Measurements from ENCODE around the gene TIMP3.

The TIMP3 gene

DNA sequence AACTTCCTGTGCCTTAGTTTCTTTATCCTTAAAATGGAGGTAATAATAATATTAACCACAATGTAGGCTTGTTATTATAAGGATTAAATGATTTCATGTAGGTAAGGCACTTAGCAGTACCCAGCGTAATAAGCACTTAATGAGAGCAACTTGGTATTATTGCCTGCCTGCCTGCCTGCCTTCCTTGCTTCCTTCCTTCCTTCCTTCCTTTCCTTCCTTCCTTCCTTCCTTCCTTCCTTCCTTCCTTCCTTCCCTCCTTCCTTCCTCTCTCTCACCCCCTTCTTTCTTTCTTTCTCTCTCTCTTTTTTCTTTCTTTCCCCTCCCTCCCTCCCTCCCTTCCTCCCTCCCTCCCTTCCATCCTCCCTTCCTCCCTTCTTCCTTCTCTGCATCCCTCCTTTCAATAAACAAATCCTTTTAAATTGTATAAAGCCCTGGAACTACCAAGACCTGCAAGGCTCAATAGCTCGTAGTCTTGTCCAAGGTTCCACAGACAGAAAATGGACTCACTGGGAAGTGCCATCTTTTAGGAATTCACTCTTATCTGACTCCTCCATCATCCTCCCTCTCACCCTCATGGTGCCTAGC, 20.7 kb upstream of the TIMP3 start:
- no peak overlapping the region for H3K4me3 ChIP-seq (ENCODE audit: low read depth, low read length)
- no peak for DNase-seq (ENCODE audit: low read depth, low spot score)
- ChIA-PET CTCF (interaction anchor here (1.1 kb wide), 1 partner anchor 16 kb away, joined by 6 read pairs; no protein-coding TSS in a partner anchor), POLR2A (interaction anchor here (0.8 kb wide), 1 partner anchor 8 kb away, joined by 3 read pairs; no protein-coding TSS in a partner anchor)
- TF ChIP-seq, protein P1, sequence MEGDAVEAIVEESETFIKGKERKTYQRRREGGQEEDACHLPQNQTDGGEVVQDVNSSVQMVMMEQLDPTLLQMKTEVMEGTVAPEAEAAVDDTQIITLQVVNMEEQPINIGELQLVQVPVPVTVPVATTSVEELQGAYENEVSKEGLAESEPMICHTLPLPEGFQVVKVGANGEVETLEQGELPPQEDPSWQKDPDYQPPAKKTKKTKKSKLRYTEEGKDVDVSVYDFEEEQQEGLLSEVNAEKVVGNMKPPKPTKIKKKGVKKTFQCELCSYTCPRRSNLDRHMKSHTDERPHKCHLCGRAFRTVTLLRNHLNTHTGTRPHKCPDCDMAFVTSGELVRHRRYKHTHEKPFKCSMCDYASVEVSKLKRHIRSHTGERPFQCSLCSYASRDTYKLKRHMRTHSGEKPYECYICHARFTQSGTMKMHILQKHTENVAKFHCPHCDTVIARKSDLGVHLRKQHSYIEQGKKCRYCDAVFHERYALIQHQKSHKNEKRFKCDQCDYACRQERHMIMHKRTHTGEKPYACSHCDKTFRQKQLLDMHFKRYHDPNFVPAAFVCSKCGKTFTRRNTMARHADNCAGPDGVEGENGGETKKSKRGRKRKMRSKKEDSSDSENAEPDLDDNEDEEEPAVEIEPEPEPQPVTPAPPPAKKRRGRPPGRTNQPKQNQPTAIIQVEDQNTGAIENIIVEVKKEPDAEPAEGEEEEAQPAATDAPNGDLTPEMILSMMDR (IDR thresholded peaks at IDR 0.05; ENCODE audit: insufficient read depth, low read length, missing control alignments) = no peak

DNA sequence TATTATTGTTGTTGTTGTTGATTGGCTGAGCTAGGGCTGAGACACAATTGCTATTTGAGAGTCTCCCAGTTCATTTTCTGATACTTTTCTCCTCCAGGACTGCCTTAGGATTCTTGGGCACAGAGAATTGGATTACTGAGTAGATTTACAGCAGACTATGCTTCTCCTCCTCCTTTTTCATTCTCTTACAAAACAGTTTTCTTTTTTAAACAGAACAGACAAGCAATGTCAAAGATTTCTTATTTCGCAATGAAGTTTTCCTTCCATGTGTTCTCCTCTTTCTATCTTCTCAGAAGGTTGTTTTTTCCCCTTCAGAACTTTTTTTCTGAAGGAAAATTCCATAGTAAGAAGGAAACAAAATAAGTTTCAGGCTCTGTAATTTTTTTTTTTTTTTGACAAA, 19.8 kb upstream of the TIMP3 start:
- CTCF ChIA-PET = interaction anchor here (9.7 kb wide), 1 partner anchor 17 kb away, joined by 93 read pairs; the partner anchor contains the start of gene TIMP3
- POLR2A ChIA-PET = interaction anchor here (0.7 kb wide), 1 partner anchor 91 kb away, joined by 4 read pairs; no protein-coding TSS in a partner anchor
- TF ChIP-seq, protein P1 (IDR thresholded peaks at IDR 0.05; ENCODE audit: insufficient read depth, low read length, missing control alignments) = no peak
- H3K4me3 ChIP-seq (ENCODE audit: low read depth, low read length) = no peak overlapping the region
- DNase-seq (ENCODE audit: low read depth, low spot score) = no peak

DNA sequence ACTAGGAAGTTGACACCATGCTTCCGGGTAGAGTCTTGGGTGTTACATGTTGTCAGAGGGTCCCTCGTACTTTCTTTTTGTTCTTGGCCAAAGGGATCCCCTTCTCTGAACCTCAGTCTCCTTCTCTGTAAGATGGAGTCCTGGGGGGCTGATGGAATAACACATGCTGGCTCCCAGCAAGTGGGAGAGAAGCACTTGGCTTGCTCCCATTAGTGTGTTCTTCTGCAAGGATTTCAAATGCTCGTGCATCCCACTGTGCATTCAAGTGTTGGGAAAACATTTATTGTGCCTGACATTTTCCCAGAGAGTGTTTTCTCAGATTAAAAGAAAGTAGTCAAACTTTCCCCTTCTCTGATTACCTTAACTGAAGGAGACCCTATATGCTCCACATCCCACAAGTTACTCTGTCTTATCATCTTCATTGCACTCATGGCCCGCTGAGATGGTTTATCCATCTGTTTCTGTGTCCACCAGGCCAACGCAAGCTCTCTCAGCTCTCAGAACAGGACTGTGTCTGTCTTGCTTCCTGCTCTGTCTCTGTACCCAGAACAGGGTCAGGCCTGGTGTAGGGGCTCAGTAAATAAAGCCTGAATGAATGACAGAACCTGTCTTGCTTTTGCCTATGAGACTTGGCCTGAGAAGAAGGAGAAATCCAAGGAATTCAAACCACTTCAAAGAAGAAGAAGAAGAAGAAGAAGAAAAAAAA, 16.0 kb upstream of the TIMP3 start:
- CTCF ChIA-PET = interaction anchor here (1.3 to 9.7 kb wide), 2 partner anchors 13 to 257 kb away, joined by 6 to 93 read pairs; partner anchors contain the start of gene TIMP3
- no peak for DNase-seq (ENCODE audit: low read depth, low spot score)
- TF ChIP-seq, protein P1 (IDR thresholded peaks at IDR 0.05; ENCODE audit: insufficient read depth, low read length, missing control alignments) = no peak
- no peak overlapping the region for H3K4me3 ChIP-seq (ENCODE audit: low read depth, low read length)
- POLR2A ChIA-PET = no interaction called here

DNA sequence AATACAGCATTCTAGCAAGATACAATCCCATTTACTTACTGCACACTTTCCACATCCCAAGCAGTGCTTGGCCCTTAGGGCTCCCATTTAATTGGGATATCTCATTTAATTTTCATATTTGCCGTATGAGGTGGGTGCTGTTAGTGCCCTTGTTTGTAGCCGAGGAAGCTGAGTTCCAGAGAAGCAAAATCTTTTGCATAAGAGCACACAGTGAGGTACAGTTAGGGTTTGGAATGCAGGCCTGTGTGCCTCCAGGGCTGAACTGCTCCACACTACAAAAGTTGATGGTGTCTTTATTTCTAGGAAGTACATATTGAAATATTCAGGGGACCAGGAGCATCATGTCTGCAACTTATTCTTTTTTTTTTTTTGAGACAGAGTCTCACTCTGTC, 15.5 kb upstream of the TIMP3 start:
- TF ChIP-seq, protein P1 (IDR thresholded peaks at IDR 0.05; ENCODE audit: insufficient read depth, low read length, missing control alignments) = no peak
- no peak overlapping the region for H3K4me3 ChIP-seq (ENCODE audit: low read depth, low read length)
- DNase-seq (ENCODE audit: low read depth, low spot score) = no peak
- ChIA-PET CTCF (interaction anchor here (0.6 to 9.7 kb wide), 5 partner anchors 13 to 257 kb away, joined by 3 to 93 read pairs (median 6); partner anchors contain the start of gene TIMP3), POLR2A (no interaction called here)

DNA sequence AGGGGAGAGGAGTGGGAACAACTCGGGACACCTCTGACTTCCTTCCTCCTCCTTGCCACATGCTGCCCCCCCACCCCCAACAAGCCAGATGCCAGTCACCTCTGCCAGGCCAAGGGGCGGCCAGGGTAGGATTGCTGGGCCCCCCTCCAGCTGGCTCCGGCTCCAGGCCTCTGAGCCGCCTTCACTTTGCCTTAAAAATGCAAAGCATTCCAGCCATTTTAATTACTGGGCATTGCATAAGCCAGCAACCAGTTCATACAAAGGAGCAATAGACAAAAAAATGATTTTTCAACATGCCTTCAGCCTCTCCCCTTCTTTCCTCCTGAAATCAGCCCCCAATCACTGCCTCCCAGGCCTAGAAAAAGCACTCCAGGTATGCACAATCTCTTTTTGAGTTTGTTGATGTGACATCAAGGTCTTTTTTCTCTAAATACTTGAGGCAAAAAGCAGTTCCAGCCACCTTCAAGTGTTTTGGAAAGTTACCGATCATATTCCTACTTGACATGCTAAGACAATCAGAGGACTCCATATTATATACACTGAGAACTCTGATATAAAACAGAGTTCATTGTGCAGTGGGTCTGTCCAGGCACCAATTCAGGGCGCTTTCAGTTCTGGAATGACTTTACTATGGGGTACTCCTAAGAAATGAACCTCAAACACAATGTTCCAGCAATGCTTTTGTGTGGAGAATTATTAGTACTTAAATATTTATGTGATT, 12.4 kb upstream of the TIMP3 start:
- DNase-seq (ENCODE audit: low read depth, low spot score) = no peak
- no peak overlapping the region for H3K4me3 ChIP-seq (ENCODE audit: low read depth, low read length)
- ChIA-PET POLR2A (interaction anchor here (0.7 to 2.8 kb wide), 4 partner anchors 8 to 1913 kb away, joined by 3 to 10 read pairs (median 3); partner anchors contain the start of gene TIMP3), CTCF (interaction anchor here (0.9 to 9.7 kb wide), 6 partner anchors 10 to 261 kb away, joined by 4 to 93 read pairs (median 9); partner anchors contain the start of gene TIMP3)
- TF ChIP-seq, protein P1 (IDR thresholded peaks at IDR 0.05; ENCODE audit: insufficient read depth, low read length, missing control alignments) = no peak
